ENCODE measurements around the gene NECTIN1.

DNA sequence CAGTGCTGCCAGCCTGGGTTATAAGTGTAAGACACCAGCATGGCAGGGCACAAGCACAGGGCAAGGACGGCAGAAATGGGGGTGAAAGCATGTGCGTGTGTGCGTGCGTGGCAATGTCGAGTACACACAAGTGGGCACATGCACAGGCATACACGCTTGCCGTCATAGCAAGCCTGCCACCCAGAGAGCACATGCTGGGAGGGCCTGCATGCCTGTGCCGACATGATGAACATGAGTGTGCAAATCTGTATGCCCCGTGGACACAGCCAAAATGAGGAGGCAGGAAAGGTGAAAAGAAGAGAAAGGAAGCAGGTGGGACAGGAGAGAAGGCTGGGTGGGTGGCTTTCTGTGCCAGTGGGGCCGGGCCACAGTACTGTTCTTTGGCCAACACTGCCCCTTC is 62.9 kb downstream of the NECTIN1 start:
- no peak for TF ChIP-seq POLR2A (IDR thresholded peaks at IDR 0.05)
- TF ChIP-seq, protein P1, sequence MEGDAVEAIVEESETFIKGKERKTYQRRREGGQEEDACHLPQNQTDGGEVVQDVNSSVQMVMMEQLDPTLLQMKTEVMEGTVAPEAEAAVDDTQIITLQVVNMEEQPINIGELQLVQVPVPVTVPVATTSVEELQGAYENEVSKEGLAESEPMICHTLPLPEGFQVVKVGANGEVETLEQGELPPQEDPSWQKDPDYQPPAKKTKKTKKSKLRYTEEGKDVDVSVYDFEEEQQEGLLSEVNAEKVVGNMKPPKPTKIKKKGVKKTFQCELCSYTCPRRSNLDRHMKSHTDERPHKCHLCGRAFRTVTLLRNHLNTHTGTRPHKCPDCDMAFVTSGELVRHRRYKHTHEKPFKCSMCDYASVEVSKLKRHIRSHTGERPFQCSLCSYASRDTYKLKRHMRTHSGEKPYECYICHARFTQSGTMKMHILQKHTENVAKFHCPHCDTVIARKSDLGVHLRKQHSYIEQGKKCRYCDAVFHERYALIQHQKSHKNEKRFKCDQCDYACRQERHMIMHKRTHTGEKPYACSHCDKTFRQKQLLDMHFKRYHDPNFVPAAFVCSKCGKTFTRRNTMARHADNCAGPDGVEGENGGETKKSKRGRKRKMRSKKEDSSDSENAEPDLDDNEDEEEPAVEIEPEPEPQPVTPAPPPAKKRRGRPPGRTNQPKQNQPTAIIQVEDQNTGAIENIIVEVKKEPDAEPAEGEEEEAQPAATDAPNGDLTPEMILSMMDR (IDR thresholded peaks at IDR 0.05), result no peak
